PC-3 (cell line): ENCODE measurements around the gene LBHD1.

ENCODE experiments used
- EZH2 ChIP-seq: fragments of 300-600 bp; sonication (generic); IDR thresholded peaks from one replicate; pipeline ENCODE4 v1.6.1; 2017; ENCODE audit warnings: antibody characterized with exemption, mild to moderate bottlenecking, low read length; ENCODE audit not compliant: unreplicated experiment
- EZH2phosphoT487 ChIP-seq: fragments of 300-600 bp; sonication (generic); IDR thresholded peaks from 2 replicates; pipeline ENCODE4 v1.6.1; 2018; ENCODE audit warnings: mild to moderate bottlenecking, antibody characterized with exemption, low read length, borderline replicate concordance
- TF ChIP-seq, protein P1 (sequence below): fragments of 300-600 bp; sonication (generic); conservative IDR thresholded peaks from 2 replicates; pipeline ENCODE4 v1.5.1; 2017; ENCODE audit warnings: antibody characterized with exemption, low read depth, mild to moderate bottlenecking, low read length

DNA sequence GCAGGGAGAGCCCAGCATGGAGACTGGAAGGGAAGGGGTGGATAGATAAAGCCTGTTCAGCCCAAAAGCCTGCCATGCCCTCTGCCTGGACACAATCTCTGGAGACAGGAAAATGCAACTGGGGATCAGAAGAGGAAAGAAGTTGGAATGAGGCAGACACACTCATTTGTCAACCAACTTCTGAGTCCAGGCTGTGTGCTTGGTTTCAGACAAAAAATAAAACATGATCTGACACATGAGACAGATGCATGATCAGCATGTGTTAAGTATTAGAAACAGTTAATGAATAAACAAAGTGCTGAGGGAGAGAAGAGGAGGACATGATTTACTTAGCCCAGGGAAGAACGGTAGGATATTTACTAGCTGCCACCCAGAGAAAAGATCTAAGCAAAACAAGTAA, 16.4 kb upstream of the LBHD1 start:
- TF ChIP-seq, protein P1, sequence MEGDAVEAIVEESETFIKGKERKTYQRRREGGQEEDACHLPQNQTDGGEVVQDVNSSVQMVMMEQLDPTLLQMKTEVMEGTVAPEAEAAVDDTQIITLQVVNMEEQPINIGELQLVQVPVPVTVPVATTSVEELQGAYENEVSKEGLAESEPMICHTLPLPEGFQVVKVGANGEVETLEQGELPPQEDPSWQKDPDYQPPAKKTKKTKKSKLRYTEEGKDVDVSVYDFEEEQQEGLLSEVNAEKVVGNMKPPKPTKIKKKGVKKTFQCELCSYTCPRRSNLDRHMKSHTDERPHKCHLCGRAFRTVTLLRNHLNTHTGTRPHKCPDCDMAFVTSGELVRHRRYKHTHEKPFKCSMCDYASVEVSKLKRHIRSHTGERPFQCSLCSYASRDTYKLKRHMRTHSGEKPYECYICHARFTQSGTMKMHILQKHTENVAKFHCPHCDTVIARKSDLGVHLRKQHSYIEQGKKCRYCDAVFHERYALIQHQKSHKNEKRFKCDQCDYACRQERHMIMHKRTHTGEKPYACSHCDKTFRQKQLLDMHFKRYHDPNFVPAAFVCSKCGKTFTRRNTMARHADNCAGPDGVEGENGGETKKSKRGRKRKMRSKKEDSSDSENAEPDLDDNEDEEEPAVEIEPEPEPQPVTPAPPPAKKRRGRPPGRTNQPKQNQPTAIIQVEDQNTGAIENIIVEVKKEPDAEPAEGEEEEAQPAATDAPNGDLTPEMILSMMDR: no peak
- TF ChIP-seq EZH2 (no peak), EZH2phosphoT487 (no peak)
